ENCODE results near the gene COPZ2.

GRCh38 chr17:47978324-47978723, 59.3 kb downstream of the COPZ2 start:
- TF ChIP-seq, protein P1, sequence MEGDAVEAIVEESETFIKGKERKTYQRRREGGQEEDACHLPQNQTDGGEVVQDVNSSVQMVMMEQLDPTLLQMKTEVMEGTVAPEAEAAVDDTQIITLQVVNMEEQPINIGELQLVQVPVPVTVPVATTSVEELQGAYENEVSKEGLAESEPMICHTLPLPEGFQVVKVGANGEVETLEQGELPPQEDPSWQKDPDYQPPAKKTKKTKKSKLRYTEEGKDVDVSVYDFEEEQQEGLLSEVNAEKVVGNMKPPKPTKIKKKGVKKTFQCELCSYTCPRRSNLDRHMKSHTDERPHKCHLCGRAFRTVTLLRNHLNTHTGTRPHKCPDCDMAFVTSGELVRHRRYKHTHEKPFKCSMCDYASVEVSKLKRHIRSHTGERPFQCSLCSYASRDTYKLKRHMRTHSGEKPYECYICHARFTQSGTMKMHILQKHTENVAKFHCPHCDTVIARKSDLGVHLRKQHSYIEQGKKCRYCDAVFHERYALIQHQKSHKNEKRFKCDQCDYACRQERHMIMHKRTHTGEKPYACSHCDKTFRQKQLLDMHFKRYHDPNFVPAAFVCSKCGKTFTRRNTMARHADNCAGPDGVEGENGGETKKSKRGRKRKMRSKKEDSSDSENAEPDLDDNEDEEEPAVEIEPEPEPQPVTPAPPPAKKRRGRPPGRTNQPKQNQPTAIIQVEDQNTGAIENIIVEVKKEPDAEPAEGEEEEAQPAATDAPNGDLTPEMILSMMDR (conservative IDR thresholded peaks at IDR 0.05 in 1 of 2, IDR thresholded peaks at IDR 0.05 in 1 of 2; ENCODE audit: extremely low read depth in 1 of 2, insufficient read depth in 1 of 2, low read depth in 1 of 2, low read length in 2 of 2), result peak; percentile 57 to 73
- no peak for TF ChIP-seq EZH2 (IDR thresholded peaks at IDR 0.05; ENCODE audit: borderline replicate concordance, low read length)
